Thyroid gland (tissue), 4 donors: Measurements from ENCODE around the gene TFDP2. TPM values are rescaled to one million over a fixed set of nuclear protein-coding genes. Genes with fewer than 3 reads are reported as not detected.
"Not testable (repeated sequence)": the region's sequence is repeated elsewhere in the genome, so short reads cannot be mapped to it uniquely, and the experiment has no call there.

ENCODE experiments used
- DNase-seq, 2 donors: peaks; one replicate each; pipeline ENCODE4 v3.0.0-alpha.2; 2019
- H3K27ac ChIP-seq, 3 donors: fragments of 200-600 bp; sonication (generic); 1 replicate in 2 of 3; 2 replicates in 1 of 3; pipeline ENCODE4 v1.5.1; 2016 to 2019; ENCODE audit warnings: mild to moderate bottlenecking in 1 of 3, moderate library complexity in 1 of 3
- H3K27me3 ChIP-seq: fragments of 200-600 bp; sonication (generic); one replicate; pipeline ENCODE4 v1.5.1; 2019
- H3K36me3 ChIP-seq, 2 donors: fragments of 200-600 bp; sonication (generic); one replicate each; pipeline ENCODE4 v1.5.1; 2016 to 2019
- H3K4me1 ChIP-seq, 2 donors: fragments of 200-600 bp; sonication (generic); one replicate each; pipeline ENCODE4 v1.5.1; 2017 to 2019
- H3K4me3 ChIP-seq, 3 donors: fragments of 200-600 bp; sonication (generic); replicated peaks in 1 of 3; 1 replicate in 2 of 3; 2 replicates in 1 of 3; pipeline ENCODE4 v1.5.1; 2016; ENCODE audit warnings: mild to moderate bottlenecking in 1 of 3
- H3K9me3 ChIP-seq: fragments of 200-600 bp; sonication (generic); one replicate; pipeline ENCODE4 v1.5.1; 2017
- CTCF ChIP-seq, 6 experiments: fragments of 200-600 bp in 3 of 6; fragments of 450-650 bp in 3 of 6; sonication (generic) in 3 of 6; IDR thresholded peaks; one replicate each; pipeline ENCODE4 v1.5.1; 2016 to 2019; ENCODE audit warnings: antibody characterized with exemption in 6 of 6, mild to moderate bottlenecking in 2 of 6, inconsistent platforms in 1 of 6, moderate library complexity in 1 of 6
- POLR2A ChIP-seq, 2 donors: fragments of 450-650 bp; IDR thresholded peaks; one replicate each; pipeline ENCODE4 v1.6.1; 2017; ENCODE audit warnings: antibody characterized with exemption in 2 of 2, mild to moderate bottlenecking in 2 of 2, moderate library complexity in 1 of 2
- WGBS, 2 donors: methylation state at CpG; one replicate each; pipeline ENCODE4 v1.1.5; 2017; 5-methylcytosine and 5-hydroxymethylcytosine counted together
- intact Hi-C: fragments of 100-400 bp; cut with DNase I; formaldehyde crosslinking; loops from one replicate; pipeline ENCODE4 v1.15.1; 2023
- total RNA-seq, 4 donors: library from RNA; depleted of rRNA; stranded (reverse); fragments of >200 nt; gene quantifications; one replicate each; pipeline ENCODE4 v1.2.3, GENCODE V29; 2016

The TFDP2 gene
- total RNA-seq, 4 donors from 2014 or later, result 67.7 to 174 (median 122) TPM

- intact Hi-C loops, result loop anchor here (10.0 kb wide), 1 partner anchor 181 kb away; the partner anchor contains the start of gene RNF7
- Histone ChIP-seq H3K27ac (no peak overlapping the region), H3K36me3 (peaks cover 6% of the 10 kb centered on the region in 2 donors), H3K4me3 (no peak overlapping the region), H3K9me3 (no peaks in the 10 kb centered on the region), H3K4me1 (no peaks in the 10 kb centered on the region), H3K27me3 (no peaks in the 10 kb centered on the region)
- 96 to 97% methylated on average over 2 of the region's 2 CpGs for WGBS, 2 donors
- DNase-seq, result no peak
- no peak for TF ChIP-seq CTCF (IDR thresholded peaks at IDR 0.05)
- no peak for TF ChIP-seq POLR2A (IDR thresholded peaks at IDR 0.05)
Measured at GRCh38 chr3:141915766-141916165, 233.6 kb downstream of the TFDP2 start.

GRCh38 chr3:141915016-141915415 lies 234.3 kb downstream of the TFDP2 start:
- intact Hi-C loops, result loop anchor here (10.0 kb wide), 1 partner anchor 180 kb away; the partner anchor contains the start of gene RNF7
- WGBS, 2 donors, result 95% methylated on average over 5 of the region's 5 CpGs
- Histone ChIP-seq H3K9me3 (no peaks in the 10 kb centered on the region), H3K4me3 (no peak overlapping the region), H3K4me1 (no peaks in the 10 kb centered on the region), H3K36me3 (peaks cover 6% of the 10 kb centered on the region in 2 donors), H3K27ac (no peak overlapping the region), H3K27me3 (no peaks in the 10 kb centered on the region)
- DNase-seq, result no peak
- no peak for TF ChIP-seq CTCF (IDR thresholded peaks at IDR 0.05)
- no peak for TF ChIP-seq POLR2A (IDR thresholded peaks at IDR 0.05)

GRCh38 chr3:141914311-141914710 lies 235.0 kb downstream of the TFDP2 start:
- Histone ChIP-seq H3K4me3 (no peak overlapping the region), H3K27me3 (no peaks in the 10 kb centered on the region), H3K27ac (no peak overlapping the region), H3K36me3 (peaks cover 2% of the 10 kb centered on the region in 2 donors), H3K4me1 (no peaks in the 10 kb centered on the region), H3K9me3 (no peaks in the 10 kb centered on the region)
- TF ChIP-seq CTCF (IDR thresholded peaks at IDR 0.05) (no peak), POLR2A (IDR thresholded peaks at IDR 0.05) (no peak)
- intact Hi-C loops, result loop anchor here (10.0 kb wide), 1 partner anchor 180 kb away; the partner anchor contains the start of gene RNF7
- 93% methylated on average over 4 of the region's 4 CpGs for WGBS, 2 donors
- no peak for DNase-seq

GRCh38 chr3:141913150-141913811 lies 236.1 kb downstream of the TFDP2 start:
- H3K27ac ChIP-seq, result no peak overlapping the region
- 28 to 48% methylated on average over 1 of the region's 1 CpG for WGBS, 2 donors
- H3K36me3 ChIP-seq, result peaks cover 5 to 8% of the 10 kb centered on the region in 2 donors
- peak; percentile 21 to 40 for DNase-seq
- intact Hi-C loops, result loop anchor here (10.0 kb wide), 1 partner anchor 178 kb away; the partner anchor contains the start of gene RNF7
- TF ChIP-seq POLR2A (IDR thresholded peaks at IDR 0.05) (no peak), CTCF (IDR thresholded peaks at IDR 0.05) (peak; percentile 29 to 70 (median 60))
- H3K4me1 ChIP-seq, result no peaks in the 10 kb centered on the region
- H3K4me3 ChIP-seq, result no peak overlapping the region
- no peaks in the 10 kb centered on the region for H3K9me3 ChIP-seq
- H3K27me3 ChIP-seq, result no peaks in the 10 kb centered on the region

- peaks cover 16 to 17% of the 10 kb centered on the region in 2 donors for H3K36me3 ChIP-seq
- DNase-seq, H3K4me1 ChIP-seq, H3K4me3 ChIP-seq, H3K9me3 ChIP-seq, H3K27ac ChIP-seq, H3K27me3 ChIP-seq: not testable (repeated sequence)
- intact Hi-C loops, result loop anchor here (10.0 kb wide), 1 partner anchor 175 kb away; the partner anchor contains the start of gene RNF7
- 98% methylated on average over 4 of the region's 4 CpGs for WGBS, 2 donors
Measured at GRCh38 chr3:141909986-141910385, 239.4 kb downstream of the TFDP2 start.
